GM23248 (cell line): ENCODE measurements around the gene SH3D19. TPM values are rescaled to one million over a fixed set of nuclear protein-coding genes. Genes with fewer than 3 reads are reported as not detected.

Source experiments
- DNase-seq: peaks from one replicate; pipeline ENCODE4 v3.0.0-alpha.2; 2015
- H2AFZ ChIP-seq: fragments of 200-600 bp; sonication (generic); 2 replicates; pipeline ENCODE4 v1.6.1; 2016; ENCODE audit warnings: antibody characterized with exemption
- H3F3A ChIP-seq: fragments of 200-600 bp; sonication (generic); 2 replicates; pipeline ENCODE4 v1.6.1; 2016; ENCODE audit warnings: mild to moderate bottlenecking, antibody characterized with exemption, mixed run types; ENCODE audit not compliant: insufficient read depth
- H3K27ac ChIP-seq: fragments of 200-600 bp; sonication (generic); 2 replicates; pipeline ENCODE4 v1.5.1; 2016; ENCODE audit warnings: mild to moderate bottlenecking
- H3K27me3 ChIP-seq: fragments of 200-600 bp; sonication (generic); replicated peaks from 2 replicates; pipeline ENCODE4 v1.6.1; 2016; ENCODE audit warnings: mild to moderate bottlenecking; ENCODE audit not compliant: insufficient read depth
- H3K36me3 ChIP-seq: fragments of 200-600 bp; sonication (generic); 2 replicates; pipeline ENCODE4 v1.6.1; 2016; ENCODE audit warnings: low read depth, mild to moderate bottlenecking
- H3K4me1 ChIP-seq: fragments of 200-600 bp; sonication (generic); 2 replicates; pipeline ENCODE4 v1.6.1; 2016; ENCODE audit warnings: mild to moderate bottlenecking; ENCODE audit not compliant: insufficient read depth
- H3K4me2 ChIP-seq: fragments of 200-600 bp; sonication (generic); one replicate; pipeline ENCODE4 v1.6.1; 2016; ENCODE audit warnings: mild to moderate bottlenecking; ENCODE audit not compliant: unreplicated experiment
- H3K4me3 ChIP-seq: fragments of 200-600 bp; sonication (generic); 2 replicates; pipeline ENCODE4 v1.5.1; 2016; ENCODE audit warnings: mild to moderate bottlenecking
- H3K79me2 ChIP-seq: fragments of 200-600 bp; sonication (generic); 2 replicates; pipeline ENCODE4 v1.6.1; 2016; ENCODE audit warnings: mild to moderate bottlenecking; ENCODE audit not compliant: insufficient read depth
- H3K9ac ChIP-seq: fragments of 200-600 bp; sonication (generic); 2 replicates; pipeline ENCODE4 v1.6.1; 2016; ENCODE audit warnings: mild to moderate bottlenecking
- H3K9me2 ChIP-seq: fragments of 200-600 bp; sonication (generic); 2 replicates; pipeline ENCODE4 v1.6.1; 2016; ENCODE audit warnings: mixed run types, mild to moderate bottlenecking, moderate library complexity; ENCODE audit not compliant: insufficient read depth
- H3K9me3 ChIP-seq: fragments of 200-600 bp; sonication (generic); one replicate; pipeline ENCODE4 v1.6.1; 2017; ENCODE audit warnings: low read depth
- H4K20me1 ChIP-seq: fragments of 200-600 bp; sonication (generic); 2 replicates; pipeline ENCODE4 v1.6.0; 2016; ENCODE audit not compliant: insufficient read depth
- EZH2 ChIP-seq: fragments of 200-600 bp; sonication (generic); IDR thresholded peaks from 2 replicates; pipeline ENCODE4 v1.6.1; 2018; ENCODE audit warnings: antibody characterized with exemption, mild to moderate bottlenecking; ENCODE audit not compliant: insufficient read depth, poor library complexity, severe bottlenecking
- EZH2phosphoT487 ChIP-seq: fragments of 200-600 bp; sonication (generic); IDR thresholded peaks from 2 replicates; pipeline ENCODE4 v1.6.1; 2018; ENCODE audit warnings: antibody characterized with exemption, moderate library complexity, mild to moderate bottlenecking, low read depth; ENCODE audit not compliant: insufficient read depth
- WGBS, 2 experiments: methylation state at CpG; one replicate each; pipeline ENCODE4 v1.1.6; 2015 to 2017; ENCODE audit warnings: low lambda C conversion rate in 2 of 2, low coverage in 1 of 2; ENCODE audit errors: missing lambda C conversion rate in 2 of 2; 5-methylcytosine and 5-hydroxymethylcytosine counted together
- in situ Hi-C: fragments of 300-500 bp; cut with MboI; formaldehyde crosslinking; loops from 2 replicates; pipeline ENCODE4 v1.15.0; 2020
- polyA plus RNA-seq: library from polyadenylated mRNA; unstranded; fragments of >200 nt; fragmentation: Nextera tagmentation; extraction: Ambion mirVana; gene quantifications from 2 replicates; pipeline ENCODE4 v1.2.1, GENCODE V29; 2016
- total RNA-seq: library from RNA; depleted of rRNA; stranded (reverse); fragments of >200 nt; shearing (Covaris generic); gene quantifications from 2 replicates; pipeline ENCODE4 v1.2.3, GENCODE V29; 2014

The SH3D19 gene
- total and polyA plus RNA-seq, 2 experiments from 2014 or later: 29.1 to 47.8 TPM

DNA sequence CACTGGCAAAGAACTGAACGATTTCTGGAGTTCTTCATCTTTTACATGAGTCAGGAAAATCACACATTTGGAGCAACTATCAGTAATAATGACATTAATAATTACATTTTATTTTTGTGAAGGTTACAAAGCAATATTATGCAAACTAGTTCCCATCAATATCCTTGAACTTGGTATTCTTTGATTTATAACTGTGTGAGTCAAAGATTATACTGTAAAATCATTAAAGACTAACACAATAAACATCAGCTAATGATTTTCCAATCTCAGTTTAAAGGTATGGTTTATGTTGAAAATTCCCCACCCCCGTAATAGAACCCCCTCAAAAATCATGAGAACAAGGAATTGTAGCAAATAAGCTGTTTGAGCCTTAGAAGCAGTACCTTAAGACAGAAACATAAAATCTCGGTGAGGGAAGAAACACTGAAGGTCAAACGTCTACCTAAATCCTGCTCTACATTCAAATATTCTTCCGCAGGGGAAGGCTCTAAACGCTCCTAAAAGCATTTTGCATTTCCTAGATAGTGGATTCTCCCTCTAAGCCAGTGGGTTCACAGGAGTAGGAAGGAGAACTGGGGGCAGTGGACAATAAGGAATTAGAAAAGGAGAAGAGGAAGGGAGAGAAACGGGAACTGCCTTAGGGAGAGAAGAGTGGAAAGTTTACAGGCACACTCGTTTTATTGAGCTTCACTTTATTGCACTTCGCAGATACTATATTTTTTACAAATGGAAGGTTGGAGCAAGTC is 22.3 kb upstream of the SH3D19 start:
- Histone ChIP-seq H4K20me1 (no peaks in the 10 kb centered on the region), H3K9me3 (no peaks in the 10 kb centered on the region), H3K9ac (no peak overlapping the region), H2AFZ (no peak overlapping the region), H3K27ac (no peak overlapping the region), H3K36me3 (no peaks in the 10 kb centered on the region), H3K4me1 (no peaks in the 10 kb centered on the region), H3F3A (no peaks in the 10 kb centered on the region), H3K9me2 (no peaks in the 10 kb centered on the region), H3K27me3 (no peaks in the 10 kb centered on the region), H3K79me2 (no peaks in the 10 kb centered on the region), H3K4me3 (no peak overlapping the region), H3K4me2 (no peak overlapping the region)
- 56 to 57% methylated on average over 9 of the region's 9 CpGs for WGBS, 2 experiments
- no peak for DNase-seq
- no peak for TF ChIP-seq EZH2
- no peak for TF ChIP-seq EZH2phosphoT487
- in situ Hi-C loops: no loop called here

DNA sequence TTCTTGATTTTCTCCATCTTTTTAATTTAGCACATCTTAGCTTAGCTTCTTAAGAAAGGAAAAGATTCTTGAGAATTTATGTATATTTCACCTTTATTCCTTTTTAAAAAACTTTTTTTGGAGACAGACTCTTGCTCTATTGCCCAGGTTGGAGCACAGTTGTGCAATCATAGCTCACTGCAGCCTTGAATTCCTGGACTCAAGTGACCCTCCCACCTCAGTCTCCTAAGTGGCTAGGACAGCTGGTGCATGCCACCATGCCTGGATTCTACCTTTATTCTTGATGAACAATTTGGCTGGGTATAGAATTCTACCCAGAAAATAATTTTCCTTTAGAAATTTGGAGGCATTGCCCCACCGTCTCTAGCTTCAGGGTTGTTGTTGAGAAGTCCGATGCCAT is 19.5 kb upstream of the SH3D19 start:
- Histone ChIP-seq H3K9me2 (no peaks in the 10 kb centered on the region), H3F3A (no peaks in the 10 kb centered on the region), H3K27ac (no peak overlapping the region), H2AFZ (no peak overlapping the region), H3K36me3 (no peaks in the 10 kb centered on the region), H3K79me2 (no peaks in the 10 kb centered on the region), H3K4me2 (no peak overlapping the region), H3K9ac (no peak overlapping the region), H3K4me1 (no peaks in the 10 kb centered on the region), H4K20me1 (no peaks in the 10 kb centered on the region), H3K27me3 (no peaks in the 10 kb centered on the region), H3K9me3 (no peaks in the 10 kb centered on the region), H3K4me3 (no peak overlapping the region)
- WGBS, 2 experiments: 88 to 97% methylated on average over 2 of the region's 2 CpGs
- TF ChIP-seq EZH2 (no peak), EZH2phosphoT487 (no peak)
- in situ Hi-C loops: no loop called here
- DNase-seq: no peak

DNA sequence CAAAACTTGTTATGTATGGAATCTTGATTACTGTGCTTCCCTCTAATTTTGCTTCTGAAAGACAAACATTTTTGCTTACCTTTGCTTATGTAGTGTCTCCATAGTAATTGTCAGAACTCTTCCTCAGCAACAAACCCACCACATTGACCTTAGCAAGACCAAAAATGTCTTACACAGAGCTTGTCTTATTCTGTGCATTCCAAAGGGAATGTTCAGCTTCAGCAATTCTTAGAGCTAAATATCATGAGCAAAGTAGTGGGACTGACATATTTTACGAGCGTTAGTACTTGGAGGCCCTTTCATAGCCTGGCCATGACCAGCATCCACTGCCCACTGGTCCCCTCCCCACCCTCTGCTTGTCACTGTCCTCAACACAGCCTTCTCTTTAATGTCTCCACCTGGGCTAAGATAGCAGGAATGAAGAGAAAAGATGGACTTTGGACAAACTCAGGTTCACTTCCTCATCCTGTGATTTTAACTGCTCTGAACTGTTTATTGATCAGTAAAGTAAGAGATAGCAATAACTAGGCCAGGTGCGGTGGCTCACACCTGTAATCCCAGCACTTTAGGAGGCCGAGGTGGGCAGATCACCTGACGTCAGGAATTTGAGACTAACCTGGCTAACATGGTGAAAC is 15.5 kb upstream of the SH3D19 start:
- H3K9ac ChIP-seq: no peak overlapping the region
- in situ Hi-C loops: no loop called here
- H3K27ac ChIP-seq: no peak overlapping the region
- no peaks in the 10 kb centered on the region for H3K9me3 ChIP-seq
- no peaks in the 10 kb centered on the region for H3K36me3 ChIP-seq
- H3K4me3 ChIP-seq: no peak overlapping the region
- H3K79me2 ChIP-seq: no peaks in the 10 kb centered on the region
- no peaks in the 10 kb centered on the region for H4K20me1 ChIP-seq
- WGBS, 2 experiments: 78% methylated on average over 5 of the region's 5 CpGs
- H3K9me2 ChIP-seq: no peaks in the 10 kb centered on the region
- no peak overlapping the region for H2AFZ ChIP-seq
- no peaks in the 10 kb centered on the region for H3K27me3 ChIP-seq
- no peak for DNase-seq
- no peak for TF ChIP-seq EZH2phosphoT487
- no peak for TF ChIP-seq EZH2
- no peaks in the 10 kb centered on the region for H3K4me1 ChIP-seq
- H3K4me2 ChIP-seq: no peak overlapping the region
- H3F3A ChIP-seq: no peaks in the 10 kb centered on the region

DNA sequence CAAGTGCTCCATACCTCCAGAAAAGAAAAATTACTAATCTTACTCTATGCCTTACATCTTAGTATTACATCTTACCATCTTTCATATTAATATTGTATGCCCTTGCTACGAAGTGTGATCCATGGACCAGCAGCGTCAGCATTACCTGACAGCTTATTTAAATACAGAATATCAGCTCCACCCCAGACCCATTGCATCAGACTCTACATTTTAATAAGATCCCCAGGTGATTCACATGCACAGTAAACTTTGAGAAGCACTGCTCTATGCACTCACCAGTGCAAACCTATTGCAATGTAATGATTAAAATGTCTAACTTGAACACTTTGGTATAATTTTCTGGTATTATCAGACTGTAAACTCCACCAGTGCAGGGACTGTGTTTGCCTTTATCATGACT is 14.1 kb upstream of the SH3D19 start:
- Histone ChIP-seq H3K4me1 (no peaks in the 10 kb centered on the region), H2AFZ (no peak overlapping the region), H3F3A (no peaks in the 10 kb centered on the region), H3K4me2 (no peak overlapping the region), H3K36me3 (no peaks in the 10 kb centered on the region), H3K4me3 (no peak overlapping the region), H3K9me2 (no peaks in the 10 kb centered on the region), H3K27me3 (no peaks in the 10 kb centered on the region), H3K27ac (no peak overlapping the region), H4K20me1 (no peaks in the 10 kb centered on the region), H3K9me3 (no peaks in the 10 kb centered on the region), H3K79me2 (no peaks in the 10 kb centered on the region), H3K9ac (no peak overlapping the region)
- in situ Hi-C loops: no loop called here
- no peak for TF ChIP-seq EZH2phosphoT487
- no peak for TF ChIP-seq EZH2
- WGBS, 2 experiments: 78 to 87% methylated on average over 2 of the region's 2 CpGs
- DNase-seq: no peak
